ENCODE data around the gene NR3C2.
"Not testable (repeated sequence)": the region's sequence is repeated elsewhere in the genome, so short reads cannot be mapped to it uniquely, and the experiment has no call there.

Gene NR3C2

DNA sequence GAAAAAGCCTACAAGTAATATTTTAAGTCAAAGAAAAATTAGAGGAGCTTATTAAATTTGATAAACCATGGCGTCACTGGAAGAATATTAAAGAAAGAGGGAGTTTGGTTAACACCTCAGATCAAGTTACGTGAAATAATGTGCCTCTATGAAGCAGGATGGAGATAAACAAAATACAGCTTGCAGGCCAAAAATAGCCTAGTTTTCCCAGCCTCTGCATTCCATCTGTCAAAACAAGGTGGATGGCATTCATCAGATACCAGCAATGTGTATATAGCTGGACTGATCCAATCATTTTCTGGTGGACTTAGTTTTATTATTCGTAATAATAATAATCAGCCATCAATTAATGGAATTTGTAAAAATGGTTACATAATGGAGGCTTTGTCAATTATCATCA is 230.7 kb downstream of the NR3C2 start:
- no peak for DNase-seq

DNA sequence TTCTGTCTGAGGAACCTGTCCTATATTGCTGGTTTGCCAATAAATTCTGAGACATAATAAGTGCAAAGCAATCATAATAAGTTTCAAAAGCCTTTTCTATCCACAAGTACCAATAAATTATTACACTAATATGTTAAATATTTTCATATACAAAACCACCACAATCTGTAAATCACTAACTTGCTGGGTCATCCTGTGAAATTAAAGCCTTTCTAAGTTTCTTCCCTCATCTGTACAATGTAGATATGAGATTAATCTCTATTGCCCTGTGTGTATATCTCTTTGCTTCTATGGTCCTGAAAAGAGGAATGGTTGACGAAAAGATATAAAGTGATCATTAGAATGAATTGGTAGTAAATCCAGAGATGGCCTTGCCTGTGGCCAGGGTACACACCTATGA is 231.6 kb downstream of the NR3C2 start:
- no peak for DNase-seq

DNA sequence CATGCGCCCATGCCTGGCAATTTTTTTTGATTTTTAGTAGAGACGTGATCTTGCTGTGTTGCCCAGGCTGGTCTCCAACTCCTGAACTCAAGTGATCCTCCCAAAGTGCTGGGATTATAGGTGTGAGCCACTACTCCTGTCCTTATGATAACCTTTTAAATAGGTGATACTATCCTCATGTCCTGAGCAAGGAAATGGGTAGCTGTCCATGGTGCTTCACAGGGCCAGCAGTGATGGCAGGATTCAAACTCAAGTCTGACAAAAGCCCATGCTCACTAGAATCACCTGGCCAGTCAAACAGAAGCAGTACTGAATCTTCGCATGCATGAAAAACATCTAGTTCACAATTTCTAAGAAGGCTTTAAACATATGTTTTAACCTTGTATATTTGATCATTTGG is 235.1 kb downstream of the NR3C2 start:
- no peak for DNase-seq

DNA sequence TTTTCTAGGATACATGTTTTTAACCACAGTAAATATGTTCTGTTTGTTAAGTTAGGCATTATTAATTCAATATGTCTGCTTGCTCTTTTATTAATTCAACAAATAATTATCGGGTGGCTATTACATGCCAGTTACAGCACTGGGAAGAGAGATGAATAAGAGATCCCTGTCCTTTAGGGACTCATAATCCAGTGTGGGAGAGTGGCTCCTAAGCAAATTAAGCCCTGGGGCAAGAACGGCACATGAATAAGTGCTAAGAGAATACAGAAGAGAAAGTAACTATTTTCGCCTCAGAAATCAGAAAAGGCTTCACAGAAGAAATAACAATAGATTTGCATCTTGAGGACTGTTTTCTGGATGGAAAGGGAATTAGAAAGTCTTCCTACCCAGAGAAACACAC is 236.7 kb downstream of the NR3C2 start:
- DNase-seq, result no peak

DNA sequence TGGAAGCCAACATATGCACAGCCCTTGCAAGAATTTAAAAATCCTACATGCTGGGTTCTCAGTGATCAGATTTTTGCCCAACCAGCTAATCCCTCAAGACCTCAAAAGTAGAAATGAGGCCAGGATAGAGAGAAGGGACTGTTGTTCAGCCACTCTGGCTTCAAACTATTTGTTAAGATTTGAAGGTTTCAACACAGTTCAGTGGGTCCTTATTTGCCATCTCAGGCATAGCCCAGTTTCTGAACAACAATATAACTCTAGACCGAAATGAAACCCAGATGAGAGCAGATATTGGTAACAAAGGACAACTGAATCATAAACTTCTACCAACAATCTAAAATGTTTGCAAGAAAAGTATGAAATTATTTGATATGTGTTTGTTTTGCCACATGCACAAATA is 237.3 kb downstream of the NR3C2 start:
- DNase-seq, result no peak

DNA sequence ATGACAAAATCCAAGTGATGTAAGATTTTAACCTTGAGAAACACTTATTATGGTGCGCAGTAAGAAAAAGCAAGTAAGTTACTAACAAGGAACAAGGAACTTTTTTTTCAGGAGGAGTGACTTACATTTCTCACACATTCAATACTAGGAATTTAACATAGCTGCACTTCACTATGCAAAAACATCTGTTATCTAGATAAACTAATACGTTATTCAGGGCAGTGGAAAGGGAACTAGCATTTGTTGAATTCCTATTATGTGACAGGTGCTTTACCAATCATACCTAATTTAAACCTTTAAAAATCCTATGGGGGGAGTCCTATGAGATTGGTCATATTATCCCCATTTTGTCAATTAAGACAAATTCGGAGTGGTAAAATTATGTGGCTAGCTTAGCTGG is 238.0 kb downstream of the NR3C2 start:
- no peak for DNase-seq

DNA sequence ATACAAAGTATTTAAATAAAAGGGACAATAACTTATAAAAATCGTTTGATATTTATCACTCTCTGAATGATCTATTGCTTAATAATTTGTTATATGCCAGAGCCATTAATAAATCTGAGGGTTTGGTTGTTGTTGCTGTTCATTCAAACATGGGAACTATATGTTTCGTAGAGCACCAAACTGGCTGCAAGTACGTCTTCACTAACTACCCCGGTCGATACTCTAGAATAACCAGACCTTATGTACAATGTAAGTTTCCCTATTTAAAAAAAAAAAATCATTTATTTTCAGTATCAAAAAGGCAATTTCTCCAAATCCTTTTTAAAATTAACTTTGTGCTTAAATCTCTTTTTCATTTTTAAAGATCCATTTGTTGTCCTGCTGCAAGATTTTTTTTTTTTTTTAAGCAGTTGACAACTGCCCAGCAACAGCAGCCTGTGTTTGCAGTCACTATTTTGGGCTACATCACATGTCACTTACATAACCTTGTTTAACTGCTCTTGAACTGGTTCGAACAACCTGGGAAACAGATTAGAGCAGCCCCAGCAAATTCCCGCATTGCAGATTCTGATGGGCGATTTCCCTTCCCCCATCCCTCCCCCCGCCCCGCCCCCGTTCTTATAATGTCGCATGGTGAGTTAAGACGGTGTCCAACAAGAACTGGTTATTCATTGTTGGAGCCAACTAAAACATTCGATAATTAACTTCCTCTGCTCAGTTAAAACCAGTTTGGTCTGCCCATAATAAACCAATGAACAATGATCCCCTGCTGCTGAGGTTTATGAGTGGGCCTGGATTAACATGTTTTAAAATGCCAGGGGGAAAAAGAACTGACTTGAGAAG is 238.9 kb downstream of the NR3C2 start:
- DNase-seq, result peak in 1 of 2 donors; percentile 58

DNA sequence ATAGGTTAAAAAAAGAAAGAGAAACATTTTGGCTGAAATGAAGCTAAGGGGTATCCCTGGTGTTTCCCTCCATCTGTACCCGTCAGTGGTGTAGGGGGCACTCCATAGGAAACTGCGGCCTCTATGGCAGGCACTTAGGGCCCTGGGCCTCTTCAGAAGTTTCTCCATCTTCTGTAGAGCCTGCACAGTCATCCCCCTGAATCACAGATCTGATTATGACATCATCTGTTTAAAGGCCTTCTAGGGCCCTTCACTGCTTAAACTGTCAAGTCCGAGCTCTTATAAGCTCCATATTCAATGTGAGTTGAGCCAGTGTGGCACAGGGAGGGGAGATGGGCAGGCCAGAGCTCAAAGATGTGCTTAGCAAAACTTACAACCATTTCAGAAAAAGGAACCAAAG is 241.3 kb downstream of the NR3C2 start:
- DNase-seq, result no peak

DNA sequence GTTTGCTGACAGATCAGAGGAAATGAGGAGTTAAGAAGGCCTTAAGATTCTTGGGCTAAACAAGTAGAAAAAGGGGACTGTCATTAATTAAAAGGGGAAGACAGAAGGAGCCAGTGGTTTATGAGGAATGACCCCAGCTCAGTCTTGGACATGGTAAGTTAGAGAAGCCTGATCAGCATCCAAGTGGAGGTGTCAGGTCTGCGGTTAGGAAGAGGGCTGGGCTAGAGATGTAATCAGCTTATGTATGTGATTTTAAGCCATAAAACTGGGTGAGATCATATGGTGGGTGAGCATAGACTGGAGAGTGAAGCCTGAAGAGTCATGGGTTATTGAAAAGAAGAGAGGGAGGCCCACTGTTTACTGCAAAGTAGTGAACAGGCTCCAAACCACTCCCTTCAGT is 246.1 kb downstream of the NR3C2 start:
- no peak for DNase-seq

DNA sequence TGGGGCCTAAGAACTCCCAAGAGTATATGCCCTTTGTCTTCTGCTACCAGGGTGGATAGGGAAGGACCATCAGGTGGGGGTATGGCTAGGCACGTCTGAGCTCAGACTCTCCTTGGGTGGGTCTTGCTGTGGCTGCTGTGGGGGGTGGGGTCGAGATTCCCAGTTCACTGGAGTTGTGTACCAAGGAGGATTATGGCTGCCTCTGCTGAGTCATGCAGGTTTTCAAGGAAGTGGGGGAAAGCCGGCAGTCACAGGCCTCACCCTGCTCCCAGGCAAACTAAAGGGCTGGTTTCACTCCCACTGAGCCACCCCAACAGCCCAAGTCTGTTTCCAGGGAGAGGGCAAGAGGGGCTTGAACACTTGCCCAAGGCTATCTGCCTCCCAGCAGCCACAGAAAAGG is 249.7 kb downstream of the NR3C2 start:
- DNase-seq, result no peak

DNA sequence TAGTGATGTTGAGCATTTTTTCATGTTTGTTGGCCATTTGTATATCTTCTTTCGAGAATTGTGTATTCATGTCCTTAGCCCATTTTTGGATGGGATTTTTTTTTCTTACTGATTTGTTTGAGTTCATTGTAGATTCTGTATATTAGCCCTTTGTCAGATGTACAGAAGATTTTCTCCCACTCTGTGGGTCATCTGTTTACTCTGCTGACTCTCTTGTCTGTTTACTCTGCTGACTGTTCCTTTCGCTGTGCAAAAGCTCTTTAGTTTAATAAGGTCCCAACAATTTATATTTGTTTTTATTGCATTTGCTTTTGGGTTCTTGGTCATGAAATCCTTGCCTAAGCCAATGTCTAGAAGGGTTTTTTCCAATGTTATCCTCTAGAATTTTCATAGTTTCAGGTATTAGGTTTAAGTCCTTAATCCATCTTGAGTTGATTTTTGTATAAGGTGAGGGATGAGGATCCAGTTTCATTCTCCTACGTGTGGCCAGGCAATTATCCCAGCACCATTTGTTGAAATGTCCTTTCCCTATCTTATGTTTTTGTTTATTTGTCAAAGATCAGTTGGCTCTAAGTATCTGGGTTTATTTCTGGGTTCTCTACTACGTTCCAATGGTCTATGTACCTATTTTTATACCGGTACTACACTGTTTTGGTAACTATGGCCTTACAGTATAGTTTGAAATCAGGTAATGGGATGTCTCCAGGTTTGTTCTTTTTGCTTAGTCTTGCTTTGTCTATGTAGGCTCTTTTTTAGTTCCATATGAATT is 254.6 kb downstream of the NR3C2 start:
- DNase-seq, result not testable (repeated sequence)

DNA sequence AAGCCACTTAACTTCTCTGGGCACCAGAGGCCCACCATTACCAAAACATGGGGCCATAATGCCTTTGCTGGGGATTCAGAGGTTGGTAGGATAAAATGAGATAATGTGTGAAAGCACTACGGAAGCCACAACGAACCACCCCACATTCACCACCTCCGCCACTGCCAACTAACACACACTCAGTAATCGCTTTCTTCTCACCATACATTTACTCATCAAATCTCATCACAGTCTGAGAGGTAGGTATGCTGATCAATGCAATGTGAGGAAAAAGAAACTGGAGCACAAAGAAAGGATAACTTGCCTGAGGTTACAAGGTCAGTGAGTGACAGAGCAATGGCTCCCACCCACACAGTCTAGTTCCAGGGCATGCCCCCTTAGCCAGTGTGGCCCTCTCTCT is 257.3 kb downstream of the NR3C2 start:
- no peak for DNase-seq

DNA sequence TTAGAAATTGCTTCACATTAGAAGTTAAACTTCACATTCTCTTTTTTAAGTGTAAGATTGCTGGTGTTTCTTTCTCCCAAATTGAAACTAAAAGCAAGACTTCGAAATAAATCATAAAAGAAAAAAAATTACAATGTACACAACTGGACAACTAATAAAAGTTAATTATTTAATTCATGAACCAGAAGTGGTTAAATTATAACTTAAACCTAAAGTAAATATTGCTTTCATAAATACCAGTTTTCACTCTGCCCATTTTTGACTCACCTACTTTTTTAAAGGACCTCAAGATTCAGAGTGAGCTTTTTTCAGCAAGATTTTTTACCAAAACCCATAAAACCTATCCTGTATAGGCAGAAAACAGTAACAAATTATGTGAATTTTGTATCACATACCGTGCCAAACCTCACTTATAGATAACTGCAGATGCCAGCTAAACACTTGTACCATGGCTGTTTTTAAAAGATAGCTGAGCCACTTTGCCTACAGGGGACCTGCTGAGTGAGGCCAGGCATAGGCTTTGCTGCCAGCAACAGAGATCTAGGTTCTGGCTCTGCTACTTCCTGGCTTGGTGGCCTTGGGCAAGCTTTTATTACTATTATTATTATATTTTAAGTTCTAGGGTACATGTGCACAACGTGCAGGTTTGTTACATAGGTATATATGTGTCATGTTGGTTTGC is 259.8 kb downstream of the NR3C2 start:
- no peak for DNase-seq

DNA sequence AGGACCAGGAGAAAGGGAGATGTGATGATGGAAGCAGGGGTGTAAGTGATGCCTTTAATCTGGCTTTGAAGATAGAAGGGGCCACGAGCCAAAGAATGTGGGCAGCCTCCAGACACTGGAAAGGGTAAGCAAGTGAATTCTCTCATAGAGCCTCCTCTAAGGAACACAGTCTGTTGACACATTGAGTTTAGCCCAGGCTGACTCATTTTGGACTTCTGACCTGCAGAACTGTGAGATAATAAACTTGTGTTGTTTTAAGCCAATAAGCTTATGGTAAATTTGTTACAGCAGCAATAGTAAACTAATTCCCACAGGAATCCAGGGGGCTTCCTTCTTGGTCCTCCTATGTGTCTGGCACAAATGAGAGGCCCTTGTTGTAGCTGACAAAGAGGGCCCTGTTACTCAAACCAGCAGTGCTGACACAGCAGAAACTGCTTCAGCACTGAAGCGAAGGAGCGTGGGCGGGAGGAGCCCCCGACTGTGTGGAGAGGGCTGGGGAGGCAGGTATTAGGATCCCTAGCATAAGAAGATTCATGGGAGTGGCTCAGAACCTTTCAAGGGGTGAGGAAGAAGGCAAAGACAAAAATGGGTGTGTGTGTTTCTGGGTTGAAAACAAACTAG is 268.7 kb downstream of the NR3C2 start:
- no peak for DNase-seq

DNA sequence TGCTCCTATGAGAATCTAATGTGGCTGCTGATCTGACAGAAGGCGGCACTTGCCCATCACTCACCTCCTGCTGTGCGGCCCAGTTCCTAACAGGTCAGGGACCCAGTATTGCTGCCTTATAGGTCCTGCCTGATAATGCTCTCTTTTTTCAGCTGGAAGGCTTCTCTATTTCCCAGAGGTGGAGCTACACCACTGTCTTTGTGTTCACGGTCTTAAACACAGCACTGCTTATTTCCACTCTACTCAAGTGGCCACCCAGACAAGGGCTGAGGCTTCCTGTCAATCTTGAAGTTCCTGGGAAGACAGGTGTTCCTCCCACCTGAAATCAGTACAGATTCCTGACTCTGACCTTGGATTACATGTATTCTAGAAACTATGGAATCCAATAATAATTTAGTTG is 270.6 kb downstream of the NR3C2 start:
- DNase-seq, result no peak

DNA sequence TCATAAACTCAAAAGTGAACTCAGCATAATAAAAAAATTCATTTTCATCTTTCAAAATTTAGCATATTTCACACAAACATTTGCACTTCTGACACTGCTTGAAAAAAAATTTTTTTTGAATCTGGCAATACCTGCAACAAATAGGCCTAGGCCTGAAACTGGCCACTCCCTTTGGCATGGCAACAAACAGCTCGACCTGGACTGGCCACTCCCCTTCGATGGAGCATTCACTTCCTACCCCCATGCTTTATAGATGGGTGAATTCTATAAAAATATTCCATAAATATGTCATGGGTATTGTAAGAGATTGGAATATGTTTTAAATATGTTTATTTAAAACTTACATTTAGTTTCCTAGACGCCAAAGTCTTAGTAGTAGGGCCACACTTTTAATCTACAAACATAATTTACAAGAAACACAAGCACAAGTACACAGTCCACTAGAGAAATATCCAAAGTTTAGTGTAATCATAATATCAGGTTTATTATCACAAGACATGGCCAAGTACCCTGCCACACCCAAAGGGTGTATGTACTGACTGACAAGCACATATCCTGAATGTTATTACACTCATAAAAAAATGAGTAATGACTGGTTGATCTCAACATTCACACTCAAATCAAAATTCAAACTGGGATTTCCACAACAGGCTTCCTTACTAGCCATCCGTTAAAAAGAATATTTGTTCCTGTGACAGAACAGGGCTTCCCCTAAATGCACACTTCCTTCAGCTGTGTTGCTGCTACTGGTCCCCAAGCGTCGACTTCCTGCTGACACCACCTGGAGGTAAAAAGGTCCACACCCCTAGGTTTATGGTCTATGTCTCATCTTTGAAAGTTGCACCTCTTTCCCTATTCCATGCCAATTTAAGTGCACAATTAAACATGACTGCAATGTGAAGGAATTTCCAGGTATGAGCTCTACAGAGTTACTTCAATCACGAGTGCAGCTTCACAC is 271.5 kb downstream of the NR3C2 start:
- no peak for DNase-seq

DNA sequence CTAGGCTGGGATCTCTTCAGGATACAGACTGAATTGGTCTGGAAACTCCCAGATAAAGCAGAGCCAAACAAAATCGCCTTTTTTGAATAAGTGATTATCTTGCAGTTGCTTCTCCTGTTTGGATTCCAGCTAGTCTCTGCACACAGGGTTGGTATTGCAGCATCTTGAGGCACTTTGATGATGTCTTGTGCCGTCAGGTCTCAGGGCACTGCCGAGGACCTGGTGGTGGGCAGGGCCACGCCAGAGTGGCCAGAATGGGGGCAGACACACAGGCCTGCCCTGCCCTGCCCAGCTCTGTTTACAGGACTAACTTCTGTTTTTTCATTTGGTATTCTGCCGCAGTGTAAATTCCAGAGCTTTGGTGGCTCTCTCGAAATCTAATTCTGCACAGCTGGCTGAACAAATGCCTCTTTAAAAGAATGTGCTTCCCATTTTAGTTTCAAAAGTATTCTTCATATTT is 276.1 kb downstream of the NR3C2 start:
- DNase-seq, result no peak

DNA sequence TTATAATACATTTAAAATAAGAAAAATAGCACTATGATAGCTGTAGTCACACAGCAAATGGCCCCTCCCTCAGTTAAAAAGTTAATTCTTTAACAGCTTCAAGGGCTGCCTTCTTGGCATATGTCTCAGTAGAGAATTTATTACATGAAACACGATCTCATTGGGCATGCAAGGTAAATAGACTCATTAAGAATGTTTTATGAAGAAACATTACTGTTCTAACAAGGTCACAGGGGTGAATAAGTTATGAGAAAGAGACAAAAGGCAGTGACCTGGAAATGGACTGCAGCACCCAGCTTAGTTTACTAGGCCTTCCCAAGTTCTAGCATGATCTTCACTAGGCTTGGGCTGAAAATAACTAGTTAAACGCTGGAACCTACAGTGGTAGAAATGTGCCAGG is 277.7 kb downstream of the NR3C2 start:
- DNase-seq, result no peak

DNA sequence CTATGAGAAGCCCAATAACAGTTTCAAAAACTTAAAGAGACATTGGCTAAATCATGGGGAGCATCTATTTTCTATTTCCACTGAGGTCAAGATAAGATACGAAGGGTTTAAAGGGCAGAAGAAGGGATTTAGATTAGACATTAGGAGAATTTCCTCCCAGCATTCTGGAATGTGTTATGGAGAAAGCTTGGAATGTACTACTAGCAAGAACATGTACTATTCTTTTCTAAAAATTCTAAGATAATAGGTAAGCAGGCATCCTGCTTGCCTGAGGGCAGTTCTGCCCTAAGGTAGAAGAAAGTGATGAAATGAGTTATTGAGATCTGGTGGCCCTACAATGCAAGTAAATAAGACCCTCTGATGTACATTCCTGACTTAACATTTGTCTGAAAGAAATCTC is 279.2 kb downstream of the NR3C2 start:
- no peak for DNase-seq

DNA sequence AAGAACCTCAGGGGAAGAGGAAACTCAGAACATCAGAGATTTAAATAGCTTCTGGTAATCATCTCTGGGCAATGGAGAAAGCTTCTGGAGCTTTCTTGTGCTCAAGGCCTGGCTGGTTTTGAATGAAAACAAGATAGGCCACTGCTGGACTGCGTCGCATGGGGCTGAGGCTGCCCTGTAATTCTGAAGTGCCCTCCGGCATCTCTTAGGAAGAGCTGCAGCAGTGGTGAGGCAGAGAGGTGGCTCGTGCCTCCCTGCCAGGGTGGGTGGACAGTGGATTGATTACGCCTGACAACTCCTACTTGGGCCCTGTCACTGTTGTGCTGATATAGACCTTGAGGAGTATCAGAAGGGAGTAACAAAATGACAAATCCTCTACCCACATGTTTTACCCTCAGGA is 279.7 kb downstream of the NR3C2 start:
- no peak for DNase-seq

DNA sequence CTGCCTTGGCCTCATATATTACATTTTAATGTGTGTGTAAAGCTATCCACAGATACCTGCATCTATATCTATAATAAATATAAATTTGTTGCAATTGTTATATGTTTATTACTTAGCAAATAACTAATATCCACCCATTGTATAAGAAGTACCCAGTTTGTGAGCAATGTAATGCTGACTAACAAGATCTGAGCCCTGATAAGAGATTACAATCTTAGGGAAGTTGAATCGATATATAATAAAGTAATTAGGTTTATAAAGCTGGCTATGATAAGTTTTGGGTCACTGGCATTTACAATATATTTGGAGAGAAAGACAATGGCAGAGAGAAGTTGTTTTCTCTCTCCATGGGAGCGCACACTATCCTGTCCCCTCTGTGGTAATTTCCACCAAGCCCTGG is 280.6 kb downstream of the NR3C2 start:
- DNase-seq, result no peak

DNA sequence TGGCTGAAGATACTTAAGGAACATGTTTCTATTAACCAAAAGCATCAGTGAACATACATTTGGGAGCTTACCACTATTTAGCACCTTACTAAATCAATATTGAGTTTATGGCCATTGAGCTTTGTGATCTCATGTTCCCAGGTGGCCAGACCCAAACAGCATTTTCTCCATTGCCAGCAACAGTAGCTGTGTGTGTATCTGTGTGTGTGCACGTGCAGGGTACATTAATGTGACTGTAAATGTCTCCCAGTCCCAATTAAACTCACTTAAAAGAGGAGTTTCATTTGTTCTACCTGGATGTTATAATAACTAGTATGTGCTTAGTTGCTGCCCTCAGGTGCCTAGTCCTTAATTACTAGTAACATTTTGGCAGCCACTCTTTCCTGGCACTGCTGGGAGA is 282.4 kb downstream of the NR3C2 start:
- no peak for DNase-seq
